Astrocyte of the spinal cord (primary cell): Measurements from ENCODE around the gene ZNF446.
A peak's percentile ranks its signal among the peaks of the same experiment; 100 is the strongest.

Experiments
- DNase-seq: peaks from one replicate; pipeline ENCODE4 v3.0.0; 2011; ENCODE audit warnings: low read depth, low spot score
- H3K4me3 ChIP-seq: 2 replicates; pipeline ENCODE4 v1.5.1; 2011; ENCODE audit warnings: low read depth, mild to moderate bottlenecking, low read length, moderate library complexity
- in situ Hi-C: cut with HindIII; loops from 2 replicates; pipeline ENCODE4 v1.10.0; 2017; ENCODE audit warnings: low sequenced_read_pairs
- TF ChIP-seq, protein P1 (sequence below): IDR thresholded peaks from 2 replicates; pipeline ENCODE4 v1.5.1; 2012; ENCODE audit warnings: low read depth, mild to moderate bottlenecking, low read length, inconsistent platforms

Gene ZNF446

DNA sequence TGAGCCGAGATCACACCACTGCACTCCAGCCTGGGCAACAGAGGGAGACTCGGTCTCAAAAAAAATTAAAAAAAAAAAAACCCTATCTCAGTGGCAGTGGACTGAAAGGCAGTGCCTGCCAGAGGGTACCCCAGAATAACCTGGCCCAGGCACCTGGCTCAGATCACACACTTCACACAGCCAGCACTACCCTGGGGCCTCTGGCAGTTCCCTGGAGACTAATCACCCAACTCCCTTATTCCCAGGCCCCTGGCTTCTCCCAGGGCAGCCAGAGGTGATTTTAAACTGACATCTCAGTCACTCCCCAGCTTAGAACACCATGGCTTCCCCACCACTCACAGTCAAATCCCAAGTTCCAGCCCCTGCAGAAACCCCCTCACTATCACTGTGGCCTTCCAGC is 39.1 kb downstream of the ZNF446 start:
- H3K4me3 ChIP-seq, result no peak overlapping the region
- TF ChIP-seq, protein P1, sequence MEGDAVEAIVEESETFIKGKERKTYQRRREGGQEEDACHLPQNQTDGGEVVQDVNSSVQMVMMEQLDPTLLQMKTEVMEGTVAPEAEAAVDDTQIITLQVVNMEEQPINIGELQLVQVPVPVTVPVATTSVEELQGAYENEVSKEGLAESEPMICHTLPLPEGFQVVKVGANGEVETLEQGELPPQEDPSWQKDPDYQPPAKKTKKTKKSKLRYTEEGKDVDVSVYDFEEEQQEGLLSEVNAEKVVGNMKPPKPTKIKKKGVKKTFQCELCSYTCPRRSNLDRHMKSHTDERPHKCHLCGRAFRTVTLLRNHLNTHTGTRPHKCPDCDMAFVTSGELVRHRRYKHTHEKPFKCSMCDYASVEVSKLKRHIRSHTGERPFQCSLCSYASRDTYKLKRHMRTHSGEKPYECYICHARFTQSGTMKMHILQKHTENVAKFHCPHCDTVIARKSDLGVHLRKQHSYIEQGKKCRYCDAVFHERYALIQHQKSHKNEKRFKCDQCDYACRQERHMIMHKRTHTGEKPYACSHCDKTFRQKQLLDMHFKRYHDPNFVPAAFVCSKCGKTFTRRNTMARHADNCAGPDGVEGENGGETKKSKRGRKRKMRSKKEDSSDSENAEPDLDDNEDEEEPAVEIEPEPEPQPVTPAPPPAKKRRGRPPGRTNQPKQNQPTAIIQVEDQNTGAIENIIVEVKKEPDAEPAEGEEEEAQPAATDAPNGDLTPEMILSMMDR, result no peak
- in situ Hi-C loops, result no loop called here
- DNase-seq, result no peak

DNA sequence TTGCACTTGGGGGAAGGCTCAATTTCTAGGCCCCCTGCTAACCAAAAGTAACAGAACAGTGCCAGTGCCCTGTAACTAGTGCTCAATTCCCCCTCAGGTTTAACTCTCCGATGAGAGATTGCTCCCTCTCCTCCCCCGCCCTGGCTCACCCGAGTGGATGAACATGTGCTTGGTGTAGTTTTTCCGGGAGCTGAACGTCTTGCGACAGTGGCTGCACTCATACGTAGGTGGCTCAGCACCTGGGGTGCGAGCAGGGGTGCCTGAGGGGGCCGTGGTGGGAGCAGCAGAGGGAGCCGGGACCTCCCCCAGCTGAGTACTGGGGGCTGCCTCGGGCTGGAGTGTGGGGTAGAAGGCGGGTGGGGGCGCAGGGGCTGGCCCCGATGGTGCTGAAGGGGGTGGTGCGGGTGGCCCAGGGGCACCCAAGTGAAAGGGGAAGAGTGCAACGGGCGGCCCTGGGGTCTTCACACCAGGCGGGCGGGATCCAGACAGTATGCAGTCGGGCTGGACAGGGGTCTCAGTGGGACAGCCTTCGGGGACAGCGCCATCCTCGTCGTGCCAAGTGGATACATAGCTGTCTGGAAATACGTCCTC is 40.2 kb downstream of the ZNF446 start:
- no peak overlapping the region for H3K4me3 ChIP-seq
- DNase-seq, result no peak
- TF ChIP-seq, protein P1, result no peak
- in situ Hi-C loops, result no loop called here

DNA sequence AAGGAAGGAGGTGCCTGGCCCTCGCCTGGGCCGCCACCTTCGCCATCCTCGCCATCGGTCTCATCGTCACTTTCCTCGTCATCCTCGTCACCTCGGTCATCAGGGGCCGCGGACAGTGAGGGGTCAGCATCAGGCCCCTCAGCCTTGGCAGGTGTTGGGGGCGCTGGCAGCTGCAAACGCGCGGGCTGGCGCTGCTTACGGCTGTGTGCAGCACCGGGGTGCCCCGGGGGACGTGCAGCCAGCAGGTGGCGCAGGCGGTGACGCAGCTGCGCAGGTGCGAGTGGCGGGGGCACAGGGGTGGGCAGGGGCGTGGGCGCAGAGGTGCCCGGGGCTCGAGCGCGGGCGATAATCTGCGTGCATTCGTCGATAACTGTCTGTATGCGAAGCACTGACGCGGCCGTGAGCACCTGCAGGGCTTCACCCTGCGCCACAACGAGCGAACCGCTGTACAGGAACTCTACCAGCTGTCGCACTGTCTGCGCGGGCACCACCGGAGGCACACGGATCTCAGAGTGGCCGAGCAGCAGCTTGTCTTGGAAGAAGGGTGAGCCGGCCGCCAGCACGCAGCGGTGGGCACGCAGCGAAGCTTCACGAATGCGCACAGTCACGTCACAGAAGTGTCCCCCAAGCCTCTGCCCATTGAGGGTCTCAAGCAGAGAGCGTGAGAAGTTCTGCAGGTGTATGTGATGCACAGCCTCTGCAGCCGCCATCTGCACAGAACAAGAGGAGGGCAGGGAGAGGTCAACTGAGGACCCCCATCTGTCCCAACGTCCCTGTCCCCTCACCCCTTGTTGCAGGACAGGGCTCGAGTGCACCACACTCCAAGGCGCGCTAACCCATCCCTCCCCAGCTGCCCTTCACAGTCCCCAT is 41.0 kb downstream of the ZNF446 start:
- no peak overlapping the region for H3K4me3 ChIP-seq
- no peak for DNase-seq
- TF ChIP-seq, protein P1, result peak; percentile 0
- in situ Hi-C loops, result no loop called here

DNA sequence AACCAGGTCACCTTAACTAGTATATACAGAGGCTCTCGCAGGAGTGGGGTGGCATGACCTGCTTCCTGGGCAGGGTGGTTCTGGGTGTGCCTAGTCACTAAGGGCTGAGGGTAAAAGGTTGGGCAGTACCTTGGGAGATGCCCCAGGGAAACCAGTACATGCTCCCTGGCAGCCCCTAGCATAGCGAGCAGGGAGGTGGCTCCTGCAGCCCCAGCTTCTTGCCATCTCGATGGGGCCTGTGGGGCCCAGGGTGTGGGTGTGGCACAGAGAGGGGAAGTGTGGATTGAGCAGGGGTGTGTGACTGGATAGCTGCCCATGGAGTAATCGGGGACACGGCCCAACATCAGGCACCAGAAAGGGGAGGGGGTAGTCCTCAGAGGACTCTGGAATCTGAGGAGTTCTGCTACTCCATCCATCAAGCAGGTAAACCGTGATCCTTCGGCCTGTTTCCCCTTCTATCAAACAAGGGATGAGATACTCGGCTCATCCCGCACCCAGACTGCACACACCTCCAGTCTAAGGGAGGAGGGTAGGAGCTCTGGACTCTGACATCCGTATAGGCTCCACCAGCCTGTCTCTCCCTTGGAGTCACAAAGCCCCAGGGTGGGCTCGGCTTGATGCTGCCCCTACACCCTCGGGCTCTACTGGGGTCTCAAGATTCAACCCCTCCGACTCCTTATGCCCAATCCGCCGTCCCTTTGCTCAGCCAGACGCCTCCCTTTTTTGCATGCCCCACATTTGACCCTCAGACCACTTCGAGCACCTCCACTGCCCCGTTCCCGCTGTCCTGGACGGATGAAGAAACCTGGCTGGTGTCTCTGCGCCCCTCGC is 42.3 kb downstream of the ZNF446 start:
- TF ChIP-seq, protein P1, result no peak
- DNase-seq, result no peak
- in situ Hi-C loops, result no loop called here
- H3K4me3 ChIP-seq, result peak overlapping the region; percentile 81

DNA sequence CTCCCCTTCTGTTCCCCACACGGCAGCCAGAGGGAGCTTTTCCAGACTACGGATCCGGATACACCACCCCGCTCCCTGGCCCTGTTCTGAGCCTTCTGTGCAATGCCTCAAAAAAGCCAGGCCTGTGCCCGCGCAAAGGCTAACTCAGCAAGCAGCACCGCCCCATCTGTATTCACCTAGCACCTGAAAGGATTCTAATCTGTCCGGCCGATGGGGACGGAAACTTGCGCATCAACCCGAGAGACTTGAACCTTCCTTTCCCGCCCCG is 42.9 kb downstream of the ZNF446 start:
- peak overlapping the region; percentile 81 for H3K4me3 ChIP-seq
- TF ChIP-seq, protein P1, result peak; percentile 90
- DNase-seq, result peak; percentile 77
- in situ Hi-C loops, result no loop called here

DNA sequence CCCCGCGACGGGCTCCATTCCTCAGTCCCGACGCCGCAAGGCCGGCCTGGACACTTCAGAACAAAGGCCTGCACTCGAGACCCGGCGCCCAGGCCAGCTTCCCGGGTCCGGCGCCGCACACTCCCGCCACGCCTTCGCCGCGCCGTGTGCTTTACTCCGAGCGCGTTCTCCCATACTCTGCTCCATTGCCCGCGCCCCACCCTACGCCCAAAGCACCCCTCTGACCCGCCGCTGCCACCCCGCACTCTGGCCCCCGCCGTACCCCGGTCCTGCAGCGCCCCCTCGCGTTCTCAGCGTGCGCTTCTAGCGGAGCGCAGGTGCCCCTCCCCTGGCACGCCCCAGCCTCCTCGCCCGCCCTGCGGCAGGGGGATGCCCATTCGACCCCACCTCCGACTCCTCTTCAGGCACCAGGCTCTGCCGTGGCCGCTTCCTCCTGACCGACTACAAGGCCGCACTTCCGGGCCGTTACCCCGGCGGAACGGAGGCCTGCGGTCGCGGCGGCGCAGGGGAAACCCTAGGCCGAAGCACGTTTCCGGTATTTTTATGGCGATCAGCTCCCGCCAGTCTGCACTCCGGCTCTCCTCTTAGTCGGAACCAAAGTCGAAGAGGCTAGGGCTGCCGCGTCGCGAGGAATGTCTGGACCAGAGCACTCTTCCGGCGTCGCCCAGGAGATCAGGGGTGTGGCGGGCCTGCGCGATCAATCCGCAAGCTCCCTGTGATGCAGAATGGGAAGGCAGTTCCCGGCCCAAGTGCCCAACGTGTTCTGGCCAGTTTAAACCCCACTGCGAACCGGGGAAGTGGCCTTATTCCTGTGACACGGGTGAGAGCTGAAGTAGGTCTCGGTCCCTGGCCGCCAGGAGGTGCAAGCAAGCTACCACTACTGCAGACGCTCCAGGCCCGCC is 43.5 kb downstream of the ZNF446 start, which contains the start of gene ZBTB45:
Gene ZBTB45 (minus strand): TSS at position 456 of the 902 bp plus-strand sequence. CDS start 2,137 bp downstream, outside the sequence.
- in situ Hi-C loops, result no loop called here
- peak within 1 kb of the TSS; percentile 81 for H3K4me3 ChIP-seq
- TF ChIP-seq, protein P1, result peak; percentile 74
- peak; percentile 98 for DNase-seq
